Hair follicular keratinocyte (primary cell): ENCODE data around the gene TUFT1. TPM values are rescaled to one million over a fixed set of nuclear protein-coding genes. Genes with fewer than 3 reads are reported as not detected.

Experiments used
- total RNA-seq: library from RNA; depleted of rRNA; stranded (reverse); fragments of >200 nt; gene quantifications from 2 replicates; pipeline ENCODE4 v1.2.3, GENCODE V29; 2015

Gene TUFT1
- total RNA-seq = 16.4 and 16.6 TPM in 2 replicates

GRCh38 chr1:151540021-151540981 is at the start of gene TUFT1:
TSS of gene TUFT1 (plus strand) at chr1:151540309. CDS start at chr1:151540367, 58 bp downstream.

GRCh38 chr1:151510957-151511635 is 29.0 kb upstream of the TUFT1 start, which contains the start of gene CGN:
TSS of gene CGN (plus strand) at chr1:151511387. CDS start at chr1:151518520, 7,133 bp downstream.

GRCh38 chr1:151611832-151612500 is 71.9 kb downstream of the TUFT1 start, which contains the start of gene SNX27:
TSS of gene SNX27 (plus strand) at chr1:151612050. CDS start at chr1:151612202, 152 bp downstream.

Other genes starting within 250 kb of the TUFT1 start
- gene PI4KB, start 212.9 kb upstream of the TUFT1 start, total RNA-seq = 44.8 and 47.2 TPM in 2 replicates
- 31.9 and 35.1 TPM in 2 replicates for gene RFX5, start 193.1 kb upstream of the TUFT1 start, total RNA-seq
- 1.6 and 2.2 TPM in 2 replicates for gene SELENBP1, start 167.6 kb upstream of the TUFT1 start, total RNA-seq
- 272 and 354 TPM in 2 replicates for gene PSMB4, start 140.7 kb upstream of the TUFT1 start, total RNA-seq
- 8.0 and 11.5 TPM in 2 replicates for gene POGZ, start 80.8 kb upstream of the TUFT1 start, total RNA-seq
- 0.16 and 0.19 TPM in 2 replicates for gene CGN, start 28.9 kb upstream of the TUFT1 start, total RNA-seq
- gene SNX27, start 71.7 kb downstream of the TUFT1 start, total RNA-seq = 9.6 and 12.1 TPM in 2 replicates
- not detected in 2 replicates for gene CELF3, start 176.5 kb downstream of the TUFT1 start, total RNA-seq
- gene RIIAD1, start 181.2 kb downstream of the TUFT1 start, total RNA-seq = not detected in 2 replicates
- gene MRPL9, start 223.2 kb downstream of the TUFT1 start, total RNA-seq = 79.4 and 95.0 TPM in 2 replicates